NCI-H2227 (cell line): ENCODE measurements around the gene MZB1.

Experiments
- DNase-seq: peaks from one replicate; lab custom pipeline; 2025; ENCODE audit not compliant: unreplicated experiment; lab: John Stamatoyannopoulos, UW

Gene MZB1

DNA sequence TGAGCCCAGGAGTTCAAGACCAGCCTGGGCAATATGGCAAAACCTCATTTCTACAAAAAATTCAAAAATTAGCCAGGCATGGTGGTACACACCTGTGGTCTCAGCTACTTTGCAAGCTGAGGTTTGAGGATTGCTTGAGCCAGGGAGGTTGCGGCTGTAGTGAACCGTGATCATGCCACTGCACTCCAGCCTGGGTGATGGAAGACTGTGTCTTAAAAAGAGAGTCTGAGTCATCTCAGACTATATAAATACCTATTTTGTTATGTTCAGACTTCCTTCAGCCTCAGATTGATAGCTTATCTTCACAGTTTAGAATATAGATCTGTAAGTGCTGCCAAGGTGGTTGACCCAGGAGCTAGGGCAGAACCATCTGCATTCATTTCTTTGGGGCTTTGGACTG, 49.7 kb downstream of the MZB1 start:
- no peak for DNase-seq
